PC-3 (cell line): ENCODE results near the gene SLC39A10. TPM values are rescaled to one million over a fixed set of nuclear protein-coding genes. Genes with fewer than 3 reads are reported as not detected.

Experiments used
- ATAC-seq: fragments of 200-7000 bp; cut with Tn5 transposase; 2 replicates; pipeline ENCODE4 v1.9.1; 2020; ENCODE audit warnings: mild to moderate bottlenecking, moderate library complexity
- BruUV-seq: library from RNA; stranded (reverse); fragments of 400-500 nt; replicated peaks from 2 replicates; lab custom pipeline; 2021; lab: Mats Ljungman, UMichigan
- CTCF ChIA-PET: fragments of 300-600 bp; sonication (Branson Sonifier 250); formaldehyde crosslinking; loops from one replicate; lab custom pipeline; 2022; ENCODE audit warnings: antibody characterized with exemption; lab: Charles Lee
- POLR2A ChIA-PET: fragments of 300-600 bp; sonication (Branson Sonifier 250); formaldehyde crosslinking; loops from one replicate; lab custom pipeline; 2022; ENCODE audit warnings: antibody characterized with exemption; ENCODE audit not compliant: unreplicated experiment; lab: Charles Lee
- DNase-seq: peaks from one replicate; pipeline ENCODE4 v3.0.0-alpha.2; 2015
- H2AFZ ChIP-seq: fragments of 300-600 bp; sonication (generic); 2 replicates; pipeline ENCODE4 v1.6.0; 2016; ENCODE audit warnings: antibody characterized with exemption, low read length
- H3F3A ChIP-seq: fragments of 300-600 bp; sonication (generic); one replicate; pipeline ENCODE4 v1.6.0; 2017; ENCODE audit warnings: antibody characterized with exemption, low read length, control low read depth, mild to moderate bottlenecking; ENCODE audit not compliant: unreplicated experiment
- H3K27ac ChIP-seq: fragments of 300-600 bp; sonication (generic); 2 replicates; pipeline ENCODE4 v1.5.1; 2016; ENCODE audit warnings: mild to moderate bottlenecking, low read length
- H3K27me3 ChIP-seq: fragments of 300-600 bp; sonication (generic); 2 replicates; pipeline ENCODE4 v1.6.1; 2016; ENCODE audit warnings: low read length, mixed read lengths
- H3K36me3 ChIP-seq: fragments of 300-600 bp; sonication (generic); 2 replicates; pipeline ENCODE4 v1.6.1; 2016; ENCODE audit warnings: low read depth, mixed run types, low read length, mixed read lengths
- H3K4me1 ChIP-seq: fragments of 300-600 bp; sonication (generic); 2 replicates; pipeline ENCODE4 v1.5.1; 2016; ENCODE audit warnings: low read length; ENCODE audit not compliant: insufficient read depth
- H3K4me2 ChIP-seq: fragments of 300-600 bp; sonication (generic); 2 replicates; pipeline ENCODE4 v1.6.0; 2016; ENCODE audit warnings: low read length
- H3K4me3 ChIP-seq: fragments of 300-600 bp; sonication (generic); 2 replicates; pipeline ENCODE4 v1.5.1; 2016; ENCODE audit warnings: mild to moderate bottlenecking, low read length, mixed read lengths
- H3K79me2 ChIP-seq: fragments of 300-600 bp; sonication (generic); 2 replicates; pipeline ENCODE4 v1.6.1; 2017; ENCODE audit warnings: low read length, mixed read lengths
- H3K9ac ChIP-seq: fragments of 300-600 bp; sonication (generic); 2 replicates; pipeline ENCODE4 v1.6.0; 2016; ENCODE audit warnings: mild to moderate bottlenecking, low read length
- H3K9me2 ChIP-seq: fragments of 300-600 bp; sonication (generic); replicated peaks from 2 replicates; pipeline ENCODE4 v1.6.1; 2016; ENCODE audit warnings: mixed run types, low read length, mixed read lengths
- H3K9me3 ChIP-seq: fragments of 300-600 bp; sonication (generic); 2 replicates; pipeline ENCODE4 v1.6.1; 2016; ENCODE audit warnings: low read length, mixed read lengths
- H4K20me1 ChIP-seq: fragments of 300-600 bp; sonication (generic); 2 replicates; pipeline ENCODE4 v1.6.1; 2016; ENCODE audit warnings: low read length, mixed read lengths
- CTCF ChIP-seq: fragments of 300-600 bp; sonication (generic); conservative IDR thresholded peaks from 2 replicates; pipeline ENCODE4 v1.5.1; 2017; ENCODE audit warnings: antibody characterized with exemption, low read depth, mild to moderate bottlenecking, low read length
- EZH2 ChIP-seq: fragments of 300-600 bp; sonication (generic); IDR thresholded peaks from one replicate; pipeline ENCODE4 v1.6.1; 2017; ENCODE audit warnings: antibody characterized with exemption, mild to moderate bottlenecking, low read length; ENCODE audit not compliant: unreplicated experiment
- EZH2phosphoT487 ChIP-seq: fragments of 300-600 bp; sonication (generic); IDR thresholded peaks from 2 replicates; pipeline ENCODE4 v1.6.1; 2018; ENCODE audit warnings: mild to moderate bottlenecking, antibody characterized with exemption, low read length, borderline replicate concordance
- intact Hi-C: fragments of 100-400 bp; cut with micrococcal nuclease; formaldehyde crosslinking; loops from 2 replicates; pipeline ENCODE4 v1.9.0; 2023
- total RNA-seq: library from RNA; depleted of rRNA; stranded (reverse); fragments of >200 nt; gene quantifications from 2 replicates; pipeline ENCODE4 v1.2.3, GENCODE V29; 2014

SLC39A10 gene
- total RNA-seq, 1 experiment from 2014 or later = 18.6 TPM

GRCh38 chr2:195763866-195764265, 106.8 kb downstream of the SLC39A10 start:
- 0 out of 2 replicates have a peak, but pooled peaks cover 3% of the 10 kb centered on the region for H3K36me3 ChIP-seq
- H3K27me3 ChIP-seq = no peaks in the 10 kb centered on the region
- ATAC-seq = no peak; the same call in 1 of the 2 replicates
- H3K4me2 ChIP-seq = no peak overlapping the region
- no TSS peak for BruUV-seq
- no peak overlapping the region for H3K4me3 ChIP-seq
- intact Hi-C loops = no loop called here
- no peaks in the 10 kb centered on the region for H4K20me1 ChIP-seq
- no peaks in the 10 kb centered on the region for H3K79me2 ChIP-seq
- CTCF ChIA-PET = no interaction called here
- no peaks in the 10 kb centered on the region for H3F3A ChIP-seq
- POLR2A ChIA-PET = no interaction called here
- no peak overlapping the region for H3K27ac ChIP-seq
- peaks cover 3% of the 10 kb centered on the region; the same call in 1 of the 2 replicates for H3K4me1 ChIP-seq
- H3K9me3 ChIP-seq = no peaks in the 10 kb centered on the region; the same call in 1 of the 2 replicates
- H3K9ac ChIP-seq = no peak overlapping the region
- TF ChIP-seq EZH2phosphoT487 (no peak), EZH2 (no peak), CTCF (no peak)
- no peak overlapping the region for H2AFZ ChIP-seq
- DNase-seq = peak; percentile 29
- H3K9me2 ChIP-seq = no peaks in the 10 kb centered on the region

- Histone ChIP-seq H3K27ac (no peak overlapping the region), H3K4me1 (peaks cover 4% of the 10 kb centered on the region; the same call in 1 of the 2 replicates), H3K36me3 (0 out of 2 replicates have a peak, but pooled peaks cover 3% of the 10 kb centered on the region), H3K4me3 (no peak overlapping the region), H3K9ac (no peak overlapping the region), H3K4me2 (no peak overlapping the region), H3K79me2 (no peaks in the 10 kb centered on the region), H3K9me2 (no peaks in the 10 kb centered on the region), H3F3A (no peaks in the 10 kb centered on the region), H2AFZ (no peak overlapping the region), H4K20me1 (no peaks in the 10 kb centered on the region), H3K9me3 (no peaks in the 10 kb centered on the region; the same call in 1 of the 2 replicates), H3K27me3 (no peaks in the 10 kb centered on the region)
- no TSS peak for BruUV-seq
- intact Hi-C loops = no loop called here
- no peak for ATAC-seq
- TF ChIP-seq EZH2phosphoT487 (no peak), EZH2 (no peak), CTCF (no peak)
- no peak for DNase-seq
- POLR2A ChIA-PET = no interaction called here
- CTCF ChIA-PET = no interaction called here
Measured at GRCh38 chr2:195766691-195767090, 109.7 kb downstream of the SLC39A10 start.

GRCh38 chr2:195768431-195768830, 111.4 kb downstream of the SLC39A10 start:
- no TSS peak for BruUV-seq
- Histone ChIP-seq H3F3A (no peaks in the 10 kb centered on the region), H3K4me3 (no peak overlapping the region), H4K20me1 (no peaks in the 10 kb centered on the region), H3K9ac (no peak overlapping the region), H3K36me3 (0 out of 2 replicates have a peak, but pooled peaks cover 3% of the 10 kb centered on the region), H3K27ac (no peak overlapping the region), H3K4me2 (no peak overlapping the region), H3K79me2 (no peaks in the 10 kb centered on the region), H3K9me2 (no peaks in the 10 kb centered on the region), H3K9me3 (no peaks in the 10 kb centered on the region; the same call in 1 of the 2 replicates), H3K4me1 (peaks cover 4% of the 10 kb centered on the region; the same call in 1 of the 2 replicates), H3K27me3 (no peaks in the 10 kb centered on the region), H2AFZ (no peak overlapping the region)
- CTCF ChIA-PET = interaction anchor here (0.5 kb wide), 1 partner anchor 104 kb away, joined by 3 read pairs; no protein-coding TSS in a partner anchor
- no peak for TF ChIP-seq EZH2
- intact Hi-C loops = no loop called here
- POLR2A ChIA-PET = no interaction called here
- peak; percentile 30 for DNase-seq
- ATAC-seq = peak; percentile 54; the same call in 1 of the 2 replicates
